Measurements from ENCODE around the gene TTI1. TPM values are rescaled to one million over a fixed set of nuclear protein-coding genes. Genes with fewer than 3 reads are reported as not detected.

Gene TTI1
- total and polyA plus RNA-seq, 7 donors: 11.4 to 29.7 (median 15.4) TPM

DNA sequence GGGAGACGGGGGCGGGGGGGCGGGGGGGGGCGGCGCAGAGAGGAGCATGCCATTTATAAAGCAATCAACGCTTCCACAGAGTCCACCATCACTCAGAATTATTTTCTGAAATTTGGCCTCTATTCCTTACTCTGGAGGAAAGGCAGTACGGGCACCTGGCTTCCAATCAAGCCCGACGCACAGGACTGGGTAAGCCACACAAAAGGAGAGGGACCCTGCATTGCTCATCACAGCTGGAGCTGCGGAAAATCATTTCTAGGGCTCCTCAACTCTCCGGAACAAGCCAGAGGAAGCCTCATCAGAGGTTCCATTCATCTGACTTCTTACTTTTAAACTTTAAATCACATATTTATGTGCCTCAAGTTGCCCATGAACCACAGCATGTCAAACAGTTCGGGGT lies 55.9 kb downstream of the TTI1 start:
- Histone ChIP-seq H3K27ac (no peak overlapping the region), H3K9me3 (no peaks in the 10 kb centered on the region), H3K4me1 (no peaks in the 10 kb centered on the region), H3K27me3 (ENCODE audit: insufficient read depth in 3 of 3, low read length in 2 of 3) (no peaks in the 10 kb centered on the region), H3K4me3 (no peak overlapping the region), H3K36me3 (ENCODE audit: insufficient read depth in 1 of 2, low read depth in 1 of 2) (peaks cover 3 to 23% of the 10 kb centered on the region in 2 donors)
- DNase-seq: no peak
- intact Hi-C loops (cut with DNase I): no loop called here
- WGBS, 3 donors: 37 to 43% (median 42%) methylated on average over 7 to 12 of the region's 12 CpGs
- TF ChIP-seq, protein P1, sequence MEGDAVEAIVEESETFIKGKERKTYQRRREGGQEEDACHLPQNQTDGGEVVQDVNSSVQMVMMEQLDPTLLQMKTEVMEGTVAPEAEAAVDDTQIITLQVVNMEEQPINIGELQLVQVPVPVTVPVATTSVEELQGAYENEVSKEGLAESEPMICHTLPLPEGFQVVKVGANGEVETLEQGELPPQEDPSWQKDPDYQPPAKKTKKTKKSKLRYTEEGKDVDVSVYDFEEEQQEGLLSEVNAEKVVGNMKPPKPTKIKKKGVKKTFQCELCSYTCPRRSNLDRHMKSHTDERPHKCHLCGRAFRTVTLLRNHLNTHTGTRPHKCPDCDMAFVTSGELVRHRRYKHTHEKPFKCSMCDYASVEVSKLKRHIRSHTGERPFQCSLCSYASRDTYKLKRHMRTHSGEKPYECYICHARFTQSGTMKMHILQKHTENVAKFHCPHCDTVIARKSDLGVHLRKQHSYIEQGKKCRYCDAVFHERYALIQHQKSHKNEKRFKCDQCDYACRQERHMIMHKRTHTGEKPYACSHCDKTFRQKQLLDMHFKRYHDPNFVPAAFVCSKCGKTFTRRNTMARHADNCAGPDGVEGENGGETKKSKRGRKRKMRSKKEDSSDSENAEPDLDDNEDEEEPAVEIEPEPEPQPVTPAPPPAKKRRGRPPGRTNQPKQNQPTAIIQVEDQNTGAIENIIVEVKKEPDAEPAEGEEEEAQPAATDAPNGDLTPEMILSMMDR (IDR thresholded peaks at IDR 0.05): no peak
- ATAC-seq: no peak

DNA sequence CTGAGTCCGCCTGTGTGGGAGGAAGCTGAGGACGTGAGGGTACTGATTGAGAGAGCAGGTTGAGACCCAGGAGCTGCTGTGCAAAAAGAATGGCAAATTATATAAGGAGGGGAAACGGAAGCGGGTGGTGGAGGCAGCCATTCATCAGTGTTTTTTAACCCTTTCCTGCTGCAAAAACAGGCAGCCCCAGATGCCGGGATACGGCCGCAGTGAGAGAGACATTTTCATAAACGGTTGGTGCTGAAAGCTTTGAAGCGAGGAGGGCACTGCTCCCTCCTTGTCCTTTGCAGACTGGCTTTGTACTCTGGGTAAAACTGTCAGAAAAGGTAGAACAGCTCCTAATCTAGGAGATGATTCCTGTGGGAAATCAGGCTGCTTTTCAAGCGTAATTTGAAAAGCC lies 56.4 kb downstream of the TTI1 start:
- H3K27ac ChIP-seq: no peak overlapping the region
- no peaks in the 10 kb centered on the region for H3K4me1 ChIP-seq
- TF ChIP-seq, protein P1 (IDR thresholded peaks at IDR 0.05): no peak
- intact Hi-C loops (cut with DNase I): no loop called here
- WGBS, 3 donors: 62 to 73% (median 69%) methylated on average over 9 to 10 of the region's 10 CpGs
- no peaks in the 10 kb centered on the region for H3K9me3 ChIP-seq
- DNase-seq (no peak), ATAC-seq (no peak)
- peaks cover 3 to 18% of the 10 kb centered on the region in 2 donors for H3K36me3 ChIP-seq (ENCODE audit: insufficient read depth in 1 of 2, low read depth in 1 of 2)
- H3K4me3 ChIP-seq: no peak overlapping the region
- no peaks in the 10 kb centered on the region for H3K27me3 ChIP-seq (ENCODE audit: insufficient read depth in 3 of 3, low read length in 2 of 3)

DNA sequence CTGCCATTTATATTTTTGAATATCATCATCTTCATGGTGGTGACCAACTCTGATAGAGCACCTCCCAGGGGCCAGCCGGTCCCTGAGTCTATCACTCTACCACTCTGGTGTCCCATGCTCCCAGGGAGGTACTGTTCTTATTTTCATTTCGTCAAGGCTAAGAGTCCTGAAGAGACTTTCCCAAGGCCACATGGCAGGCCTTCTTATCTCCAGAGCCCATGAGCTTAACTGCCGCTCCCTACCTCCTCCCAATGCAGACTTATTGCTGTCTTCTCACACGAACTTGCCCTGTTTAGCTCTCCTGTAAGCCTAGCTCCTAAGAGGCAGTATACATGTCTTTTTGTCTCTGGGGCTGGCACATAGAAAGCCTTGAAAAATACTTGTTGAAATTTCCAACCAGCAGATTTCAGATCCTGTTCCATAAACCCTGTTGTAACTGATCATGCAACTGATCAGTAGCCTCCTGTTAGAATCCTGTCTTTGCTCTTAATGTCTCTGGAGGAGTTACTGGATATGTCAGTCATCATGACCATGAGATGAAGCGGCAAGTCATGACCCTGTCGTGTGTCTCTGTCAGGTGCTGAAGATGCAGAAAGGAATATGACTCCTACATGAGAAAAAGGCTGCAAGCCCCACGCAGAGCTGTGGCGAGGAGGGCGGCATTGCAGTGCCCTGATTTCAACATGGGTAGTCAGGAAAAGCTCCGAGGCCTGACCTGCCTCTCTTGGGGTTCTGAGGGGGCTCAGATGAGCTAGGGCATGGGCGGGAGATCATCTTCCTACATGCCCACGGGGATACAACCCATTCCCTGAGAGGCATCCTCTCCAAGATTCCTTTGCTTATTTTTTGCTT lies 60.0 kb downstream of the TTI1 start:
- no peak for ATAC-seq
- Histone ChIP-seq H3K9me3 (no peaks in the 10 kb centered on the region), H3K27ac (no peak overlapping the region), H3K4me1 (no peaks in the 10 kb centered on the region), H3K4me3 (no peak overlapping the region), H3K27me3 (ENCODE audit: insufficient read depth in 3 of 3, low read length in 2 of 3) (no peaks in the 10 kb centered on the region), H3K36me3 (ENCODE audit: insufficient read depth in 1 of 2, low read depth in 1 of 2) (no peaks in the 10 kb centered on the region)
- TF ChIP-seq, protein P1 (IDR thresholded peaks at IDR 0.05): no peak
- DNase-seq: no peak
- intact Hi-C loops (cut with DNase I): no loop called here
- 89 to 90% (median 89%) methylated on average over 12 of the region's 12 CpGs for WGBS, 3 donors

DNA sequence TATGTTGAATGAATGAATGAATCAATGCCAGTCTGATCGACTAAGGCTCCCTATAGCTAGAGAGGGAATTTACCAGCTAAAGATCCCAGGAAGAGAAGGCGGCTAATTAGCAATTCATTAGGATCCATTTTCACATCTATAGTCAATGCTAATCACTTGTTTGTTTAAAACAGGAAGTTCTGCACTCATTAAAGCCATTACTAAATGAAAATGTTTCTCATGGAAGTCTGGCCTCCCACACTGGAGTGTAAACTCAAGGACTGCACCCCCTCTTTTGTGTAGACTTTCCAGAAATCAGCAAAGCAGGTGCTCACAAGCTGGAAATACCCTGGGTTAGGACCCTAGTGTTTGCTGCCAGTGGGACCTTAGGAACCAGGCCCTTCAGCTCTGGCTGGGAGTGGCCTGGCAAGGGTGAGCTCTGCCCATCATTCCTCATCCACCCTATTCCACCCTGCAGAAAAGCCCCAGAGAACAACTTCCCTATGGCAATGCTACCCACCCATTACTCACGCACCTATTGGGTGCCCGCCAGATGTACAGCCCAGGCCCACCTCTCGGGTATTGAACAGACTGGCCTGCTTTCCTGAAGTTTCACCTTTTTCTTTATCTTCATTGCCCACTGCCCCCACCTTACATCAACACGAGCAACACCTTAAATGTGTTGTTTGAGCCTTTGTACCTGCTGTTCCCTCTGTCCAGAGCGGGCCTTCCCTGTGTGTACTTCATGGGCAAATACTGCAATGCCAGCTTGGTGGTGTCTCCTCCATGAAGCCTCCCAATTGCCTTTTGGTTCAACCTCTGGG lies 60.8 kb downstream of the TTI1 start:
- Histone ChIP-seq H3K36me3 (ENCODE audit: insufficient read depth in 1 of 2, low read depth in 1 of 2) (no peaks in the 10 kb centered on the region), H3K9me3 (peaks cover 4% of the 10 kb centered on the region), H3K27me3 (ENCODE audit: insufficient read depth in 3 of 3, low read length in 2 of 3) (no peaks in the 10 kb centered on the region), H3K4me1 (no peaks in the 10 kb centered on the region), H3K4me3 (no peak overlapping the region), H3K27ac (no peak overlapping the region)
- TF ChIP-seq, protein P1 (IDR thresholded peaks at IDR 0.05): no peak
- ATAC-seq: no peak
- WGBS, 3 donors: 86 to 92% (median 87%) methylated on average over 7 of the region's 7 CpGs
- intact Hi-C loops (cut with DNase I): no loop called here
- no peak for DNase-seq
